SK-N-SH treated with all-trans-retinoic acid at 6 μM for 48 hours (cell line): ENCODE measurements around the gene SH3YL1.

Source experiments
- ARNTL ChIP-seq: fragments of 450-650 bp; formaldehyde crosslinking; IDR thresholded peaks from 2 replicates; pipeline ENCODE4 v1.5.0; 2020; ENCODE audit warnings: low read depth, mild to moderate bottlenecking, moderate library complexity, borderline replicate concordance
- GLIS3 ChIP-seq: fragments of 250-450 bp; sonication (Bioruptor Pico); IDR thresholded peaks from 2 replicates; pipeline ENCODE4 v1.5.0; 2020; ENCODE audit warnings: mild to moderate bottlenecking, moderate library complexity
- PATZ1 ChIP-seq: fragments of 250-450 bp; sonication (Bioruptor Pico); IDR thresholded peaks from 2 replicates; pipeline ENCODE4 v1.8.0; 2020; ENCODE audit warnings: mild to moderate bottlenecking, moderate library complexity, borderline replicate concordance
- TSHZ2 ChIP-seq: fragments of 250-450 bp; sonication (Bioruptor Pico); IDR thresholded peaks from 2 replicates; pipeline ENCODE4 v1.5.0; 2020; ENCODE audit warnings: mild to moderate bottlenecking, moderate library complexity

GRCh38 chr2:268323-268722 is 4.5 kb upstream of the SH3YL1 start:
- TF ChIP-seq GLIS3 (CRISPR knock-in tag) (no peak), TSHZ2 (no peak), ARNTL (no peak), PATZ1 (CRISPR knock-in tag) (no peak)
